Muscle of leg (tissue), 11 donors: ENCODE data around the gene GBF1. TPM values are rescaled to one million over a fixed set of nuclear protein-coding genes. Genes with fewer than 3 reads are reported as not detected.
"Not testable (repeated sequence)": the region's sequence is repeated elsewhere in the genome, so short reads cannot be mapped to it uniquely, and the experiment has no call there.

Experiments used
- DNase-seq: peaks from one replicate; pipeline ENCODE4 v3.0.0; 2013
- H3K27ac ChIP-seq: one replicate; pipeline ENCODE4 v1.5.1; 2013; ENCODE audit warnings: mild to moderate bottlenecking, low read length, control low read depth
- H3K27me3 ChIP-seq: one replicate; pipeline ENCODE4 v1.6.1; 2013; ENCODE audit warnings: low read length; ENCODE audit not compliant: control insufficient read depth, insufficient read depth
- H3K36me3 ChIP-seq: one replicate; pipeline ENCODE4 v1.6.1; 2013; ENCODE audit warnings: low read length; ENCODE audit not compliant: control insufficient read depth, insufficient read depth
- H3K4me1 ChIP-seq: one replicate; pipeline ENCODE4 v1.6.1; 2013; ENCODE audit warnings: low read length; ENCODE audit not compliant: control insufficient read depth, insufficient read depth
- H3K4me3 ChIP-seq: one replicate; pipeline ENCODE4 v1.5.1; 2013; ENCODE audit warnings: low read length, control low read depth
- H3K9me3 ChIP-seq: replicated peaks from 2 replicates; pipeline ENCODE4 v1.6.1; 2013; ENCODE audit warnings: low read depth, low read length; ENCODE audit not compliant: control insufficient read depth
- WGBS: methylation state at CpG from one replicate; pipeline ENCODE4 v1.1.5; 2013; ENCODE audit warnings: missing lambda C conversion rate; ENCODE audit not compliant: insufficient coverage; 5-methylcytosine and 5-hydroxymethylcytosine counted together
- polyA plus RNA-seq, 8 donors: library from polyadenylated mRNA; unstranded; fragments of 120-200 nt; gene quantifications; one replicate each; pipeline versions ENCODE4 v1.2.1 to v1.2.3, GENCODE V29; 2013; ENCODE audit warnings: inconsistent platforms in 1 of 8, low replicate concordance in 1 of 8; ENCODE audit not compliant: insufficient read length in 8 of 8, insufficient read depth in 1 of 8
- total RNA-seq: library from RNA; stranded (reverse); fragments of 120-200 nt; gene quantifications from one replicate; pipeline ENCODE4 v1.2.4, GENCODE V29; 2013

Gene GBF1
- total and polyA plus RNA-seq, 9 donors, result 27.2 to 54.6 (median 44.9) TPM

GRCh38 chr10:102242118-102242485 lies 3.2 kb upstream of the GBF1 start:
- Histone ChIP-seq H3K27ac (peak overlapping the region; percentile 96), H3K9me3 (no peaks in the 10 kb centered on the region), H3K36me3 (peaks cover 3% of the 10 kb centered on the region), H3K4me3 (peak overlapping the region; percentile 72), H3K4me1 (peaks cover 51% of the 10 kb centered on the region), H3K27me3 (peaks cover 27% of the 10 kb centered on the region)
- WGBS, result 7% methylated on average over 3 of the region's 7 CpGs
- no peak for DNase-seq

- Histone ChIP-seq H3K27ac (no peak overlapping the region), H3K36me3 (peaks cover 6% of the 10 kb centered on the region), H3K4me1 (peaks cover 51% of the 10 kb centered on the region), H3K9me3 (no peaks in the 10 kb centered on the region), H3K4me3 (no peak overlapping the region), H3K27me3 (peaks cover 25% of the 10 kb centered on the region)
- DNase-seq, result peak; percentile 52
- no CpG with 5 or more reads among the region's 2 CpGs for WGBS
These were observed 2.0 kb upstream of the GBF1 start for GRCh38 chr10:102243309-102243708.

- Histone ChIP-seq H3K9me3 (no peaks in the 10 kb centered on the region), H3K4me3 (peak overlapping the region; percentile 89), H3K36me3 (peaks cover 12% of the 10 kb centered on the region), H3K4me1 (peaks cover 31% of the 10 kb centered on the region), H3K27ac (peak overlapping the region; percentile 96), H3K27me3 (peaks cover 3% of the 10 kb centered on the region)
- DNase-seq, result no peak
- WGBS, result no CpG with 5 or more reads among the region's 4 CpGs
These were observed 560 bp downstream of the GBF1 start for GRCh38 chr10:102245932-102246251.

- peak overlapping the region; percentile 96 for H3K27ac ChIP-seq
- peak overlapping the region; percentile 89 for H3K4me3 ChIP-seq
- H3K4me1 ChIP-seq, result peaks cover 29% of the 10 kb centered on the region
- no peak for DNase-seq
- H3K9me3 ChIP-seq, result no peaks in the 10 kb centered on the region
- H3K27me3 ChIP-seq, result no peaks in the 10 kb centered on the region
- peaks cover 12% of the 10 kb centered on the region for H3K36me3 ChIP-seq
- WGBS, result 20% methylated on average over 1 of the region's 3 CpGs
These were observed 929 bp downstream of the GBF1 start for GRCh38 chr10:102246261-102246660.

GRCh38 chr10:102247734-102248133 lies 2.4 kb downstream of the GBF1 start:
- H3K4me1 ChIP-seq, result peaks cover 22% of the 10 kb centered on the region
- H3K27ac ChIP-seq, result no peak overlapping the region
- no peaks in the 10 kb centered on the region for H3K27me3 ChIP-seq
- H3K9me3 ChIP-seq, result no peaks in the 10 kb centered on the region
- H3K36me3 ChIP-seq, result peaks cover 14% of the 10 kb centered on the region
- H3K4me3 ChIP-seq, result no peak overlapping the region
- DNase-seq, result no peak

GRCh38 chr10:102252508-102252907 lies 7.2 kb downstream of the GBF1 start:
- H3K9me3 ChIP-seq, H3K27ac ChIP-seq, H3K27me3 ChIP-seq, H3K4me3 ChIP-seq, H3K4me1 ChIP-seq, DNase-seq: not testable (repeated sequence)
- peaks cover 14% of the 10 kb centered on the region for H3K36me3 ChIP-seq
- WGBS, result 91% methylated on average over 2 of the region's 3 CpGs

- H3K27ac ChIP-seq, result no peak overlapping the region
- no peaks in the 10 kb centered on the region for H3K4me1 ChIP-seq
- H3K9me3 ChIP-seq, result no peaks in the 10 kb centered on the region
These were observed 9.1 kb downstream of the GBF1 start for GRCh38 chr10:102254426-102254825.

GRCh38 chr10:102255404-102255803 lies 10.1 kb downstream of the GBF1 start:
- Histone ChIP-seq H3K27me3 (no peaks in the 10 kb centered on the region), H3K9me3 (no peaks in the 10 kb centered on the region), H3K4me3 (no peak overlapping the region), H3K27ac (no peak overlapping the region), H3K36me3 (peaks cover 9% of the 10 kb centered on the region), H3K4me1 (no peaks in the 10 kb centered on the region)
- no CpG with 5 or more reads among the region's 2 CpGs for WGBS
- no peak for DNase-seq

More at GRCh38 chr10:102254426-102254825, 9.1 kb downstream of the GBF1 start:
- Histone ChIP-seq H3K36me3 (peaks cover 4% of the 10 kb centered on the region), H3K27me3 (no peaks in the 10 kb centered on the region), H3K4me3 (no peak overlapping the region)
- WGBS, result no CpG with 5 or more reads among the region's 1 CpG
- DNase-seq, result no peak

GRCh38 chr10:102261196-102261595 lies 15.9 kb downstream of the GBF1 start:
- H3K4me1 ChIP-seq, result peaks cover 25% of the 10 kb centered on the region
- peaks cover 32% of the 10 kb centered on the region for H3K36me3 ChIP-seq
- DNase-seq, result no peak
- H3K9me3 ChIP-seq, result no peaks in the 10 kb centered on the region
- H3K27ac ChIP-seq, result peak overlapping the region; percentile 3
- no peaks in the 10 kb centered on the region for H3K27me3 ChIP-seq
- H3K4me3 ChIP-seq, result no peak overlapping the region

- WGBS, result 43% methylated on average over 3 of the region's 6 CpGs
- Histone ChIP-seq H3K36me3 (peaks cover 32% of the 10 kb centered on the region), H3K4me1 (peaks cover 25% of the 10 kb centered on the region), H3K9me3 (no peaks in the 10 kb centered on the region), H3K27me3 (no peaks in the 10 kb centered on the region), H3K4me3 (no peak overlapping the region), H3K27ac (no peak overlapping the region)
- no peak for DNase-seq
These were observed 16.5 kb downstream of the GBF1 start for GRCh38 chr10:102261842-102262241.

- peak; percentile 70 for DNase-seq
- H3K27ac ChIP-seq, result peak overlapping the region; percentile 68
- H3K27me3 ChIP-seq, result no peaks in the 10 kb centered on the region
- peaks cover 32% of the 10 kb centered on the region for H3K36me3 ChIP-seq
- WGBS, result 89% methylated on average over 3 of the region's 4 CpGs
- no peak overlapping the region for H3K4me3 ChIP-seq
- no peaks in the 10 kb centered on the region for H3K9me3 ChIP-seq
- peaks cover 27% of the 10 kb centered on the region for H3K4me1 ChIP-seq
These were observed 17.5 kb downstream of the GBF1 start for GRCh38 chr10:102262744-102263370.
